Measurements from ENCODE around the gene PABPN1. TPM values are rescaled to one million over a fixed set of nuclear protein-coding genes. Genes with fewer than 3 reads are reported as not detected.

PABPN1 gene
- total and polyA plus RNA-seq, 2 of the 13 experiments (the other 11 are each of a cell fraction or from before 2014, with no cell fraction given) = 233 to 524 TPM

DNA sequence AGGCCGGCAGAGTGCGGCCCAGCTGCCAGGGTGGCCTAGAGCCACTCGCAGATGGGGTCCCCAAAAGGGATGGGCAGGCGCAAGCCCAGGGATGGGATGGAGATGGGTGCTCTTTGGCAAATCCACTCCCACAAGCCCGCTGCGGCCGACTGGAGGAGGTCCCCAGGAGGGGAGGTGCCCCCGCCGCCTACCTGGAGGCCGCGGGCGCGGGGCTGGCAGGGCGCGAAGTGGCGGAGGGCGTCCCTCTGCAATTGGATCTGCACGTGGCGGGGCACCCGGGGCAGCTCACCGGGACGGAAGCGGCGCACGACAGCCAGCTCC lies 19.3 kb upstream of the PABPN1 start (continued):
- TF ChIP-seq, protein P1, sequence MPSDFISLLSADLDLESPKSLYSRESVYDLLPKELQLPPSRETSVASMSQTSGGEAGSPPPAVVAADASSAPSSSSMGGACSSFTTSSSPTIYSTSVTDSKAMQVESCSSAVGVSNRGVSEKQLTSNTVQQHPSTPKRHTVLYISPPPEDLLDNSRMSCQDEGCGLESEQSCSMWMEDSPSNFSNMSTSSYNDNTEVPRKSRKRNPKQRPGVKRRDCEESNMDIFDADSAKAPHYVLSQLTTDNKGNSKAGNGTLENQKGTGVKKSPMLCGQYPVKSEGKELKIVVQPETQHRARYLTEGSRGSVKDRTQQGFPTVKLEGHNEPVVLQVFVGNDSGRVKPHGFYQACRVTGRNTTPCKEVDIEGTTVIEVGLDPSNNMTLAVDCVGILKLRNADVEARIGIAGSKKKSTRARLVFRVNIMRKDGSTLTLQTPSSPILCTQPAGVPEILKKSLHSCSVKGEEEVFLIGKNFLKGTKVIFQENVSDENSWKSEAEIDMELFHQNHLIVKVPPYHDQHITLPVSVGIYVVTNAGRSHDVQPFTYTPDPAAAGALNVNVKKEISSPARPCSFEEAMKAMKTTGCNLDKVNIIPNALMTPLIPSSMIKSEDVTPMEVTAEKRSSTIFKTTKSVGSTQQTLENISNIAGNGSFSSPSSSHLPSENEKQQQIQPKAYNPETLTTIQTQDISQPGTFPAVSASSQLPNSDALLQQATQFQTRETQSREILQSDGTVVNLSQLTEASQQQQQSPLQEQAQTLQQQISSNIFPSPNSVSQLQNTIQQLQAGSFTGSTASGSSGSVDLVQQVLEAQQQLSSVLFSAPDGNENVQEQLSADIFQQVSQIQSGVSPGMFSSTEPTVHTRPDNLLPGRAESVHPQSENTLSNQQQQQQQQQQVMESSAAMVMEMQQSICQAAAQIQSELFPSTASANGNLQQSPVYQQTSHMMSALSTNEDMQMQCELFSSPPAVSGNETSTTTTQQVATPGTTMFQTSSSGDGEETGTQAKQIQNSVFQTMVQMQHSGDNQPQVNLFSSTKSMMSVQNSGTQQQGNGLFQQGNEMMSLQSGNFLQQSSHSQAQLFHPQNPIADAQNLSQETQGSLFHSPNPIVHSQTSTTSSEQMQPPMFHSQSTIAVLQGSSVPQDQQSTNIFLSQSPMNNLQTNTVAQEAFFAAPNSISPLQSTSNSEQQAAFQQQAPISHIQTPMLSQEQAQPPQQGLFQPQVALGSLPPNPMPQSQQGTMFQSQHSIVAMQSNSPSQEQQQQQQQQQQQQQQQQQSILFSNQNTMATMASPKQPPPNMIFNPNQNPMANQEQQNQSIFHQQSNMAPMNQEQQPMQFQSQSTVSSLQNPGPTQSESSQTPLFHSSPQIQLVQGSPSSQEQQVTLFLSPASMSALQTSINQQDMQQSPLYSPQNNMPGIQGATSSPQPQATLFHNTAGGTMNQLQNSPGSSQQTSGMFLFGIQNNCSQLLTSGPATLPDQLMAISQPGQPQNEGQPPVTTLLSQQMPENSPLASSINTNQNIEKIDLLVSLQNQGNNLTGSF (CRISPR knock-in tag; IDR thresholded peaks at IDR 0.05) = peak; percentile 92; the same call in 1 of the 2 replicates
- peak; percentile 93; the same call in 1 of the 2 replicates for TF ChIP-seq GZF1 (CRISPR knock-in tag; IDR thresholded peaks at IDR 0.05)
- no peak for TF ChIP-seq PRPF4 (IDR thresholded peaks at IDR 0.05; ENCODE audit: low read depth, low read length, poor library complexity, severe bottlenecking)
- TF ChIP-seq ZNF501 (CRISPR knock-in tag; IDR thresholded peaks at IDR 0.05) = no peak
- TF ChIP-seq U2AF1 (optimal IDR thresholded peaks at IDR 0.05; ENCODE audit: low read depth, low read length) = no peak
- peak; percentile 67; the same call in 1 of the 2 replicates for TF ChIP-seq ZMYM3 (CRISPR knock-in tag; IDR thresholded peaks at IDR 0.05)
- TF ChIP-seq BHLHE40 (IDR thresholded peaks at IDR 0.05; ENCODE audit: low read length) = no peak; the same call in 1 of the 2 replicates
- TF ChIP-seq, protein P2, sequence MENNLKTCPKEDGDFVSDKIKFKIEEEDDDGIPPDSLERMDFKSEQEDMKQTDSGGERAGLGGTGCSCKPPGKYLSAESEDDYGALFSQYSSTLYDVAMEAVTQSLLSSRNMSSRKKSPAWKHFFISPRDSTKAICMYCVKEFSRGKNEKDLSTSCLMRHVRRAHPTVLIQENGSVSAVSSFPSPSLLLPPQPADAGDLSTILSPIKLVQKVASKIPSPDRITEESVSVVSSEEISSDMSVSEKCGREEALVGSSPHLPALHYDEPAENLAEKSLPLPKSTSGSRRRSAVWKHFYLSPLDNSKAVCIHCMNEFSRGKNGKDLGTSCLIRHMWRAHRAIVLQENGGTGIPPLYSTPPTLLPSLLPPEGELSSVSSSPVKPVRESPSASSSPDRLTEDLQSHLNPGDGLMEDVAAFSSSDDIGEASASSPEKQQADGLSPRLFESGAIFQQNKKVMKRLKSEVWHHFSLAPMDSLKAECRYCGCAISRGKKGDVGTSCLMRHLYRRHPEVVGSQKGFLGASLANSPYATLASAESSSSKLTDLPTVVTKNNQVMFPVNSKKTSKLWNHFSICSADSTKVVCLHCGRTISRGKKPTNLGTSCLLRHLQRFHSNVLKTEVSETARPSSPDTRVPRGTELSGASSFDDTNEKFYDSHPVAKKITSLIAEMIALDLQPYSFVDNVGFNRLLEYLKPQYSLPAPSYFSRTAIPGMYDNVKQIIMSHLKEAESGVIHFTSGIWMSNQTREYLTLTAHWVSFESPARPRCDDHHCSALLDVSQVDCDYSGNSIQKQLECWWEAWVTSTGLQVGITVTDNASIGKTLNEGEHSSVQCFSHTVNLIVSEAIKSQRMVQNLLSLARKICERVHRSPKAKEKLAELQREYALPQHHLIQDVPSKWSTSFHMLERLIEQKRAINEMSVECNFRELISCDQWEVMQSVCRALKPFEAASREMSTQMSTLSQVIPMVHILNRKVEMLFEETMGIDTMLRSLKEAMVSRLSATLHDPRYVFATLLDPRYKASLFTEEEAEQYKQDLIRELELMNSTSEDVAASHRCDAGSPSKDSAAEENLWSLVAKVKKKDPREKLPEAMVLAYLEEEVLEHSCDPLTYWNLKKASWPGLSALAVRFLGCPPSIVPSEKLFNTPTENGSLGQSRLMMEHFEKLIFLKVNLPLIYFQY (CRISPR knock-in tag; IDR thresholded peaks at IDR 0.05; ENCODE audit: borderline replicate concordance) = peak; percentile 94; the same call in 1 of the 2 replicates
- TF ChIP-seq, protein P3, sequence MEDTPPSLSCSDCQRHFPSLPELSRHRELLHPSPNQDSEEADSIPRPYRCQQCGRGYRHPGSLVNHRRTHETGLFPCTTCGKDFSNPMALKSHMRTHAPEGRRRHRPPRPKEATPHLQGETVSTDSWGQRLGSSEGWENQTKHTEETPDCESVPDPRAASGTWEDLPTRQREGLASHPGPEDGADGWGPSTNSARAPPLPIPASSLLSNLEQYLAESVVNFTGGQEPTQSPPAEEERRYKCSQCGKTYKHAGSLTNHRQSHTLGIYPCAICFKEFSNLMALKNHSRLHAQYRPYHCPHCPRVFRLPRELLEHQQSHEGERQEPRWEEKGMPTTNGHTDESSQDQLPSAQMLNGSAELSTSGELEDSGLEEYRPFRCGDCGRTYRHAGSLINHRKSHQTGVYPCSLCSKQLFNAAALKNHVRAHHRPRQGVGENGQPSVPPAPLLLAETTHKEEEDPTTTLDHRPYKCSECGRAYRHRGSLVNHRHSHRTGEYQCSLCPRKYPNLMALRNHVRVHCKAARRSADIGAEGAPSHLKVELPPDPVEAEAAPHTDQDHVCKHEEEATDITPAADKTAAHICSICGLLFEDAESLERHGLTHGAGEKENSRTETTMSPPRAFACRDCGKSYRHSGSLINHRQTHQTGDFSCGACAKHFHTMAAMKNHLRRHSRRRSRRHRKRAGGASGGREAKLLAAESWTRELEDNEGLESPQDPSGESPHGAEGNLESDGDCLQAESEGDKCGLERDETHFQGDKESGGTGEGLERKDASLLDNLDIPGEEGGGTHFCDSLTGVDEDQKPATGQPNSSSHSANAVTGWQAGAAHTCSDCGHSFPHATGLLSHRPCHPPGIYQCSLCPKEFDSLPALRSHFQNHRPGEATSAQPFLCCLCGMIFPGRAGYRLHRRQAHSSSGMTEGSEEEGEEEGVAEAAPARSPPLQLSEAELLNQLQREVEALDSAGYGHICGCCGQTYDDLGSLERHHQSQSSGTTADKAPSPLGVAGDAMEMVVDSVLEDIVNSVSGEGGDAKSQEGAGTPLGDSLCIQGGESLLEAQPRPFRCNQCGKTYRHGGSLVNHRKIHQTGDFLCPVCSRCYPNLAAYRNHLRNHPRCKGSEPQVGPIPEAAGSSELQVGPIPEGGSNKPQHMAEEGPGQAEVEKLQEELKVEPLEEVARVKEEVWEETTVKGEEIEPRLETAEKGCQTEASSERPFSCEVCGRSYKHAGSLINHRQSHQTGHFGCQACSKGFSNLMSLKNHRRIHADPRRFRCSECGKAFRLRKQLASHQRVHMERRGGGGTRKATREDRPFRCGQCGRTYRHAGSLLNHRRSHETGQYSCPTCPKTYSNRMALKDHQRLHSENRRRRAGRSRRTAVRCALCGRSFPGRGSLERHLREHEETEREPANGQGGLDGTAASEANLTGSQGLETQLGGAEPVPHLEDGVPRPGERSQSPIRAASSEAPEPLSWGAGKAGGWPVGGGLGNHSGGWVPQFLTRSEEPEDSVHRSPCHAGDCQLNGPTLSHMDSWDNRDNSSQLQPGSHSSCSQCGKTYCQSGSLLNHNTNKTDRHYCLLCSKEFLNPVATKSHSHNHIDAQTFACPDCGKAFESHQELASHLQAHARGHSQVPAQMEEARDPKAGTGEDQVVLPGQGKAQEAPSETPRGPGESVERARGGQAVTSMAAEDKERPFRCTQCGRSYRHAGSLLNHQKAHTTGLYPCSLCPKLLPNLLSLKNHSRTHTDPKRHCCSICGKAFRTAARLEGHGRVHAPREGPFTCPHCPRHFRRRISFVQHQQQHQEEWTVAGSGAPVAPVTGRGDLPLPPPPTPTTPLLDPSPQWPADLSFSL (CRISPR knock-in tag; IDR thresholded peaks at IDR 0.05) = peak; percentile 86; the same call in 1 of the 2 replicates
- TF ChIP-seq, protein P4, sequence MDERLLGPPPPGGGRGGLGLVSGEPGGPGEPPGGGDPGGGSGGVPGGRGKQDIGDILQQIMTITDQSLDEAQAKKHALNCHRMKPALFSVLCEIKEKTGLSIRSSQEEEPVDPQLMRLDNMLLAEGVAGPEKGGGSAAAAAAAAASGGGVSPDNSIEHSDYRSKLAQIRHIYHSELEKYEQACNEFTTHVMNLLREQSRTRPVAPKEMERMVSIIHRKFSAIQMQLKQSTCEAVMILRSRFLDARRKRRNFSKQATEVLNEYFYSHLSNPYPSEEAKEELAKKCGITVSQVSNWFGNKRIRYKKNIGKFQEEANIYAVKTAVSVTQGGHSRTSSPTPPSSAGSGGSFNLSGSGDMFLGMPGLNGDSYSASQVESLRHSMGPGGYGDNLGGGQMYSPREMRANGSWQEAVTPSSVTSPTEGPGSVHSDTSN (CRISPR knock-in tag; IDR thresholded peaks at IDR 0.05) = no peak
- no peak for TF ChIP-seq ZNF10 (CRISPR knock-in tag; IDR thresholded peaks at IDR 0.05; ENCODE audit: borderline replicate concordance, low read depth)
- peak; percentile 98 for TF ChIP-seq TOPORS (CRISPR knock-in tag; IDR thresholded peaks at IDR 0.05)
- TF ChIP-seq ZNF629 (CRISPR knock-in tag; conservative IDR thresholded peaks at IDR 0.05) = peak; percentile 69; the same call in 1 of the 2 replicates
